Psoas muscle (tissue), 8 donors: Measurements from ENCODE around the gene TBCD. TPM values are rescaled to one million over a fixed set of nuclear protein-coding genes. Genes with fewer than 3 reads are reported as not detected.

Experiments
- ATAC-seq, 4 donors: fragments of 200-7000 bp; cut with Tn5 transposase; one replicate each; pipeline ENCODE4 v1.9.1; 2020; ENCODE audit warnings: moderate library complexity in 3 of 4, mild to moderate bottlenecking in 2 of 4
- DNase-seq, 2 donors: peaks; one replicate each; pipeline ENCODE4 v3.0.0-alpha.2; 2020
- H3K27ac ChIP-seq: fragments of 200-600 bp; one replicate; pipeline ENCODE4 v1.8.0; 2022
- H3K27me3 ChIP-seq, 3 donors: fragments of 200-600 bp in 1 of 3; one replicate each; pipeline versions ENCODE4 v1.6.1 to v1.8.0; 2013 to 2022; ENCODE audit warnings: low read length in 2 of 3, mild to moderate bottlenecking in 2 of 3, moderate library complexity in 1 of 3; ENCODE audit not compliant: insufficient read depth in 3 of 3
- H3K36me3 ChIP-seq, 2 donors: fragments of 200-600 bp in 1 of 2; one replicate each; pipeline versions ENCODE4 v1.6.1 to v1.8.0; 2013 to 2022; ENCODE audit warnings: low read depth in 1 of 2, mild to moderate bottlenecking in 1 of 2, moderate library complexity in 1 of 2; ENCODE audit not compliant: insufficient read depth in 1 of 2
- H3K4me1 ChIP-seq: fragments of 200-600 bp; one replicate; pipeline ENCODE4 v1.8.0; 2022
- H3K4me3 ChIP-seq: fragments of 200-600 bp; one replicate; pipeline ENCODE4 v1.8.0; 2022; ENCODE audit warnings: mild to moderate bottlenecking
- H3K9me3 ChIP-seq: fragments of 200-600 bp; one replicate; pipeline ENCODE4 v1.8.0; 2022
- WGBS, 3 donors: extraction: QIAGEN DNeasy Blood & Tissue Kit; methylation state at CpG; one replicate each; pipeline versions ENCODE4 v1.1.6 to v1.1.7; 2013; 5-methylcytosine and 5-hydroxymethylcytosine counted together
- intact Hi-C, 2 donors: fragments of 100-400 bp; cut with DNase I; formaldehyde crosslinking; loops; one replicate each; pipeline versions ENCODE4 v1.11.0 to v1.14.2; 2022
- polyA plus RNA-seq, 3 donors: library from polyadenylated mRNA; stranded (reverse); fragments of 200-250 nt; gene quantifications; one replicate each; pipeline ENCODE4 v1.2.3, GENCODE V29; 2013
- total RNA-seq, 4 donors: library from RNA; stranded (reverse); fragmentation: NEBNext Ultra II Directional in 2 of 4; extraction: Animal tissue kit (Norgen Biotek cat#: 25700) in 2 of 4; gene quantifications; one replicate each; pipeline versions ENCODE4 v1.2.1 to v1.2.4, GENCODE V29; 2021 to 2023
- TF ChIP-seq, protein P1 (sequence below): fragments of 200-600 bp; IDR thresholded peaks from one replicate; pipeline ENCODE4 v1.8.0; 2022; ENCODE audit warnings: antibody characterized with exemption
- donor health status: healthy with polysubstance abuse.
- donor health status: DM: no; HTN: no; CAD: no; lungs with moderate emphysema.
- donor health status: Bipolar disorder and iron deficiency.
- donor health status: healthy.
- donor health status: DM: yes; HTN: yes; CAD: no.
- donor health status: DM: no; HTN: no; CAD: no.
- donor health status: DM: no; HTN: no; CAD: no.
- donor health status: DM: yes; HTN: yes; CAD: no.

TBCD gene
- total and polyA plus RNA-seq, 7 donors = 28.2 to 65.0 (median 36.5) TPM

DNA sequence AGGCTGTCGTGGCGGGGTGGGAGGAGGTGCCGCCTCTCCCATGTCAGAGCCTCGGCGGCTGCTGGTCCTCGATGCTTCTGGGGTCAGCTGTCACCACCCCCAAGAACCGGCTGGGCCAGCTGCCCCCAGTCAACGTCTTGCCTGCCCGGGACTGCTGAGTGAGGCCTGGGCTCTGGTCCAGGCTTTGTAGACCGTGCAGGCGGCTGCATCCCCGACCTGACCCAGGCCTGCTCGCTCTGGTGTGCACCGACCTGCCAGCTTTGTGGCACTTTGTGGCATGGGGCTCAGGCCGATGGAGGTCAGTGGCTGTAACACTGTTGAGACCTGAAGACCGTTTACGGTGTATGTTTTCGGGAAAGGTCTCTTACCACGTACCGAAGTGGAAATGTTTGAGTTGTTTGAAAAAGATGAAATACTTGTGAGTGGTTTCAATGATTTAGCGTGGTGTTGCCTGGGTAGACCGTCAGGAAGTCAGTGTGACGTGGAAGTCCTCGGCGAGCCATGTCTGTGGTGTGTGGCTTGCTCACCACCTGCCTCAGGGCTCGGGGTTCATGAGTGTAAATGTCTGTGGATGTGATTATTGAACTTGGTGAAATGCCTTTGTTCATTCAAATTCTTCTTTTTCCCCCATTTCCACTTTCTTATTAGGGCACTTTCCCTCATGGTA, 141.2 kb downstream of the TBCD start:
- DNase-seq (peak in 1 of 2 donors; percentile 60), ATAC-seq (peak; percentile 31 to 58 (median 34))
- H3K27ac ChIP-seq = no peak overlapping the region
- intact Hi-C loops = no loop called here
- H3K9me3 ChIP-seq = no peaks in the 10 kb centered on the region
- TF ChIP-seq, protein P1, sequence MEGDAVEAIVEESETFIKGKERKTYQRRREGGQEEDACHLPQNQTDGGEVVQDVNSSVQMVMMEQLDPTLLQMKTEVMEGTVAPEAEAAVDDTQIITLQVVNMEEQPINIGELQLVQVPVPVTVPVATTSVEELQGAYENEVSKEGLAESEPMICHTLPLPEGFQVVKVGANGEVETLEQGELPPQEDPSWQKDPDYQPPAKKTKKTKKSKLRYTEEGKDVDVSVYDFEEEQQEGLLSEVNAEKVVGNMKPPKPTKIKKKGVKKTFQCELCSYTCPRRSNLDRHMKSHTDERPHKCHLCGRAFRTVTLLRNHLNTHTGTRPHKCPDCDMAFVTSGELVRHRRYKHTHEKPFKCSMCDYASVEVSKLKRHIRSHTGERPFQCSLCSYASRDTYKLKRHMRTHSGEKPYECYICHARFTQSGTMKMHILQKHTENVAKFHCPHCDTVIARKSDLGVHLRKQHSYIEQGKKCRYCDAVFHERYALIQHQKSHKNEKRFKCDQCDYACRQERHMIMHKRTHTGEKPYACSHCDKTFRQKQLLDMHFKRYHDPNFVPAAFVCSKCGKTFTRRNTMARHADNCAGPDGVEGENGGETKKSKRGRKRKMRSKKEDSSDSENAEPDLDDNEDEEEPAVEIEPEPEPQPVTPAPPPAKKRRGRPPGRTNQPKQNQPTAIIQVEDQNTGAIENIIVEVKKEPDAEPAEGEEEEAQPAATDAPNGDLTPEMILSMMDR = no peak
- 39 to 58% (median 46%) methylated on average over 25 to 26 of the region's 26 CpGs for WGBS, 3 donors
- no peak overlapping the region for H3K4me3 ChIP-seq
- H3K36me3 ChIP-seq = no peaks in the 10 kb centered on the region
- no peaks in the 10 kb centered on the region for H3K27me3 ChIP-seq
- peaks cover 16% of the 10 kb centered on the region for H3K4me1 ChIP-seq

GRCh38 chr17:82893779-82894178, 141.9 kb downstream of the TBCD start:
- TF ChIP-seq, protein P1 = no peak
- H3K27me3 ChIP-seq = no peaks in the 10 kb centered on the region
- no peak overlapping the region for H3K27ac ChIP-seq
- 44 to 57% (median 54%) methylated on average over 10 of the region's 10 CpGs for WGBS, 3 donors
- intact Hi-C loops = no loop called here
- no peaks in the 10 kb centered on the region for H3K9me3 ChIP-seq
- peaks cover 13% of the 10 kb centered on the region for H3K4me1 ChIP-seq
- DNase-seq (peak in 1 of 2 donors; percentile 40), ATAC-seq (no peak)
- no peak overlapping the region for H3K4me3 ChIP-seq
- H3K36me3 ChIP-seq = no peaks in the 10 kb centered on the region

GRCh38 chr17:82894389-82894788, 142.5 kb downstream of the TBCD start:
- H3K4me1 ChIP-seq = peaks cover 7% of the 10 kb centered on the region
- intact Hi-C loops = no loop called here
- no peaks in the 10 kb centered on the region for H3K36me3 ChIP-seq
- WGBS, 3 donors = 52 to 70% (median 60%) methylated on average over 7 of the region's 7 CpGs
- no peaks in the 10 kb centered on the region for H3K27me3 ChIP-seq
- TF ChIP-seq, protein P1 = no peak
- no peaks in the 10 kb centered on the region for H3K9me3 ChIP-seq
- DNase-seq (no peak), ATAC-seq (no peak)
- no peak overlapping the region for H3K4me3 ChIP-seq
- H3K27ac ChIP-seq = no peak overlapping the region

DNA sequence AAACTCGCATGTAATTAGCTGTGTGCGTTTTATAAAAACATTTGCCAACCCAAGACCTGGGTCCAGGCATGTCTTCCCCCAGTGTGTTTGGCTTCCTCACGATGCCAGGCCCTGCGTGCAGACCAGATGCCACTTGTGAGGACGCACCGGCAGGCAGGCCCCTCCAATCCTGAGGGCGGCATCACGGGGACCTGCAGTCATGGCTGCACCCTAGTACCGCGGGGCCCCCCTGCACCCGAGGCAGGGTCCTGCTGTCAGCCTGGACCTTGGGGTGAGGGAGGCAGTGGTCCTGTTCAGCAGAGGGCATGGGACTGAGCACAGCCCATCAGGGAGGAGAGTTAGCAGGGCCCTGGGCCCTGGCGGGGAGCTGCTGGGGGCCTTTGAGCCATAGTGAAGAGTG, 143.2 kb downstream of the TBCD start:
- Histone ChIP-seq H3K4me1 (peaks cover 2% of the 10 kb centered on the region), H3K27me3 (no peaks in the 10 kb centered on the region), H3K36me3 (no peaks in the 10 kb centered on the region), H3K9me3 (no peaks in the 10 kb centered on the region), H3K4me3 (no peak overlapping the region), H3K27ac (no peak overlapping the region)
- TF ChIP-seq, protein P1 = no peak
- intact Hi-C loops = no loop called here
- ATAC-seq (no peak), DNase-seq (peak in 1 of 2 donors; percentile 39)
- 90 to 91% (median 91%) methylated on average over 12 of the region's 12 CpGs for WGBS, 3 donors
